Osteoblast (primary cell): ENCODE measurements around the gene NR0B2. TPM values are rescaled to one million over a fixed set of nuclear protein-coding genes. Genes with fewer than 3 reads are reported as not detected.

ENCODE experiments used
- DNase-seq: peaks from one replicate; pipeline ENCODE4 v3.0.0; 2011; ENCODE audit warnings: low spot score, mixed read lengths; ENCODE audit not compliant: insufficient read length; ENCODE audit errors: missing footprints
- H2AFZ ChIP-seq: 2 replicates; pipeline ENCODE4 v1.6.0; 2011; ENCODE audit warnings: mild to moderate bottlenecking, low read length
- H3K27ac ChIP-seq: 2 replicates; pipeline ENCODE4 v1.5.1; 2011; ENCODE audit warnings: mild to moderate bottlenecking, low read depth, low read length, moderate library complexity
- H3K27me3 ChIP-seq: 2 replicates; pipeline ENCODE4 v1.6.0; 2012; ENCODE audit warnings: mild to moderate bottlenecking, control low read depth, inconsistent platforms, low read length, moderate library complexity; ENCODE audit not compliant: insufficient read depth
- H3K36me3 ChIP-seq: 2 replicates; pipeline ENCODE4 v1.5.1; 2011; ENCODE audit warnings: mild to moderate bottlenecking, low read length, control low read depth, moderate library complexity; ENCODE audit not compliant: insufficient read depth
- H3K4me1 ChIP-seq: 2 replicates; pipeline ENCODE4 v1.5.1; 2011; ENCODE audit warnings: mild to moderate bottlenecking, low read length, control low read depth, moderate library complexity; ENCODE audit not compliant: insufficient read depth
- H3K4me2 ChIP-seq: 2 replicates; pipeline ENCODE4 v1.6.0; 2011; ENCODE audit warnings: mild to moderate bottlenecking, low read length; ENCODE audit not compliant: insufficient read depth
- H3K4me3 ChIP-seq: fragments of 200-600 bp; sonication (generic); 3 replicates; pipeline ENCODE4 v1.5.1; 2012; ENCODE audit warnings: mild to moderate bottlenecking, low read length, inconsistent platforms; ENCODE audit not compliant: insufficient read depth
- H3K79me2 ChIP-seq: 2 replicates; pipeline ENCODE4 v1.6.0; 2012; ENCODE audit warnings: mild to moderate bottlenecking, low read length, control low read depth, inconsistent platforms; ENCODE audit not compliant: insufficient read depth
- H3K9me3 ChIP-seq: 2 replicates; pipeline ENCODE4 v1.5.1; 2011; ENCODE audit warnings: low read depth, low read length, control low read depth
- H4K20me1 ChIP-seq: 2 replicates; pipeline ENCODE4 v1.6.0; 2012; ENCODE audit warnings: mild to moderate bottlenecking, low read length, control low read depth; ENCODE audit not compliant: insufficient read depth
- CTCF ChIP-seq: IDR thresholded peaks from 2 replicates; pipeline ENCODE4 v1.5.1; 2011; ENCODE audit warnings: mild to moderate bottlenecking, low read depth, low read length, moderate library complexity; ENCODE audit errors: extremely low read depth
- total RNA-seq: library from RNA; depleted of rRNA; stranded (reverse); fragments of >200 nt; gene quantifications from 2 replicates; pipeline ENCODE4 v1.2.3, GENCODE V29; 2012

Gene NR0B2
- total RNA-seq, 1 donor, result not detected

GRCh38 chr1:26862781-26863684, 50.7 kb downstream of the NR0B2 start, which contains the start of gene SFN:
TSS of gene SFN (plus strand) at chr1:26863149. CDS start at chr1:26863213, 64 bp downstream.
- H3K79me2 ChIP-seq, result no peaks in the 10 kb centered on the region
- H3K27ac ChIP-seq, result peak within 1 kb of the TSS; percentile 73
- DNase-seq, result no peak
- H2AFZ ChIP-seq, result peak within 1 kb of the TSS; percentile 97
- H3K4me3 ChIP-seq, result peak within 1 kb of the TSS; percentile 86
- peak within 1 kb of the TSS; percentile 97 for H3K4me2 ChIP-seq
- H3K4me1 ChIP-seq, result peaks cover 23% of the 10 kb centered on the region
- peak; percentile 27 for TF ChIP-seq CTCF
- no peaks in the 10 kb centered on the region for H3K36me3 ChIP-seq
- no peaks in the 10 kb centered on the region for H3K27me3 ChIP-seq
- no peaks in the 10 kb centered on the region for H4K20me1 ChIP-seq
- H3K9me3 ChIP-seq, result no peaks in the 10 kb centered on the region

DNA sequence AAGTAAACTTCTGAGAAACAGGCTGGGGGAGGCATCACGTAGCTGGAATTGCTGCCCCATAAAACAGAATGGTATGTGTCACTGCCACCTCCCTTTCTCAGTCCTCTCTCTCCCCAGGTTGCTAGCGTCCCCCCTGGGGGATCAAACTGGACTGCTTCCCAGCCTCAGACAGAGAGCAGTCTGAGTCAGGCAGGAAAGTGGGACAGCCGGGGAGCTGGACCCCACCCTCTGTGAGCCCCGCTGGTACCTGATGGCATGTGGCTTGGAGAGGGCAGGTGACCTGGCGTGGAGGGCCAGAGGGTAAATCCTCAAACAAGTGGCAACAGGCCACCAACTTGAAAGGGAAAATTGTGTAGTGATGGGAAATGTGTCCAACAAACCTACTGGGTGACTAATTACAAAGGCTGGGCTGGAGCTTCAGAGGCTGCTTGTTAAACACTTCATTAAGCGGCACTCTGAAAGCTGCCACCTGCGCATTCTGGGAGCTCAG, 51.8 kb downstream of the NR0B2 start:
- Histone ChIP-seq H4K20me1 (no peaks in the 10 kb centered on the region), H3K27ac (no peak overlapping the region), H2AFZ (no peak overlapping the region), H3K79me2 (no peaks in the 10 kb centered on the region), H3K36me3 (peaks cover 5% of the 10 kb centered on the region), H3K9me3 (no peaks in the 10 kb centered on the region), H3K4me1 (peaks cover 23% of the 10 kb centered on the region), H3K4me2 (no peak overlapping the region), H3K4me3 (no peak overlapping the region), H3K27me3 (no peaks in the 10 kb centered on the region)
- no peak for TF ChIP-seq CTCF
- peak; percentile 92 for DNase-seq

Other genes starting within 250 kb of the NR0B2 start
- gene ARID1A, start 218.0 kb downstream of the NR0B2 start, total RNA-seq, result 22.8 and 23.6 TPM in 2 replicates
- gene PIGV, start 126.0 kb downstream of the NR0B2 start, total RNA-seq, result 18.1 and 19.2 TPM in 2 replicates
- gene ZDHHC18, start 87.3 kb downstream of the NR0B2 start, total RNA-seq, result 6.2 and 7.6 TPM in 2 replicates
- gene SFN, start 50.8 kb downstream of the NR0B2 start, total RNA-seq, result under 0.01 and 0.29 TPM in 2 replicates
- gene GPN2, start 23.7 kb downstream of the NR0B2 start, total RNA-seq, result 8.0 and 8.3 TPM in 2 replicates
- gene GPATCH3, start 13.5 kb downstream of the NR0B2 start, total RNA-seq, result 10.3 and 10.9 TPM in 2 replicates
- 15.9 and 17.4 TPM in 2 replicates for gene NUDC, start 7.8 kb upstream of the NR0B2 start, total RNA-seq
- gene KDF1, start 46.5 kb upstream of the NR0B2 start, total RNA-seq, result not detected in 2 replicates
- 6.5 TPM in 2 replicates for gene TRNP1, start 79.7 kb upstream of the NR0B2 start, total RNA-seq
- 10.0 and 11.2 TPM in 2 replicates for gene TENT5B, start 98.9 kb upstream of the NR0B2 start, total RNA-seq
- 6.2 and 7.6 TPM in 2 replicates for gene SLC9A1, start 241.2 kb upstream of the NR0B2 start, total RNA-seq